Caco-2 (cell line): Measurements from ENCODE around the gene NFKBIE. TPM values are rescaled to one million over a fixed set of nuclear protein-coding genes. Genes with fewer than 3 reads are reported as not detected.

Experiments
- BruUV-seq: library from RNA; stranded (reverse); fragments of 400-500 nt; replicated peaks from 2 replicates; lab custom pipeline; 2021; lab: Mats Ljungman, UMichigan
- CTCF ChIA-PET: fragments of 300-600 bp; sonication (Branson Sonifier 250); formaldehyde crosslinking; loops from one replicate; lab custom pipeline; 2022; ENCODE audit warnings: antibody characterized with exemption; lab: Charles Lee
- POLR2A ChIA-PET: fragments of 300-600 bp; sonication (Branson Sonifier 250); formaldehyde crosslinking; loops from one replicate; lab custom pipeline; 2022; ENCODE audit warnings: antibody characterized with exemption; lab: Charles Lee
- DNase-seq, 2 experiments: peaks; one replicate each; pipeline versions ENCODE4 v3.0.0 to v3.0.0-alpha.2; 2020 to 2022
- H3K27me3 ChIP-seq: replicated peaks from 2 replicates; pipeline ENCODE4 v1.6.0; 2011; ENCODE audit warnings: low read length; ENCODE audit not compliant: control insufficient read depth, insufficient read depth
- H3K36me3 ChIP-seq: 2 replicates; pipeline ENCODE4 v1.5.1; 2011; ENCODE audit warnings: low read length; ENCODE audit not compliant: control insufficient read depth, insufficient read depth
- H3K4me1 ChIP-seq: fragments of 250-450 bp; sonication (Bioruptor Pico); 2 replicates; pipeline ENCODE4 v1.5.1; 2020; ENCODE audit warnings: mild to moderate bottlenecking
- H3K4me3 ChIP-seq: 2 replicates; pipeline ENCODE4 v1.5.1; 2011; ENCODE audit warnings: low read depth, mild to moderate bottlenecking, control low read depth, low read length
- H3K9me3 ChIP-seq: fragments of 250-450 bp; sonication (Bioruptor Pico); 2 replicates; pipeline ENCODE4 v1.5.1; 2020; ENCODE audit warnings: mild to moderate bottlenecking, moderate library complexity
- H3K27ac Mint-ChIP-seq: one replicate; pipeline ENCODE4 v1.8.0; 2022; ENCODE audit warnings: mixed read lengths; ENCODE audit not compliant: unreplicated experiment
- H3K27me3 Mint-ChIP-seq: one replicate; pipeline ENCODE4 v1.8.0; 2022; ENCODE audit warnings: mixed read lengths; ENCODE audit not compliant: insufficient read depth, unreplicated experiment
- H3K36me3 Mint-ChIP-seq: one replicate; pipeline ENCODE4 v1.8.0; 2022; ENCODE audit warnings: mild to moderate bottlenecking, mixed read lengths; ENCODE audit not compliant: insufficient read depth, unreplicated experiment
- H3K4me1 Mint-ChIP-seq: one replicate; pipeline ENCODE4 v1.8.0; 2022; ENCODE audit warnings: low read depth, mixed read lengths; ENCODE audit not compliant: unreplicated experiment
- H3K4me3 Mint-ChIP-seq: one replicate; pipeline ENCODE4 v1.8.0; 2022; ENCODE audit warnings: mild to moderate bottlenecking, moderate library complexity, mixed read lengths; ENCODE audit not compliant: unreplicated experiment
- H3K9me3 Mint-ChIP-seq: one replicate; pipeline ENCODE4 v1.8.0; 2022; ENCODE audit warnings: mixed read lengths; ENCODE audit not compliant: unreplicated experiment
- CTCF ChIP-seq, 2 experiments: fragments of 200-600 bp in 1 of 2; IDR thresholded peaks; 1 replicate in 1 of 2; 2 replicates in 1 of 2; pipeline versions ENCODE4 v1.5.1 to v1.8.0; 2011 to 2022; ENCODE audit warnings: antibody characterized with exemption in 1 of 2, control low read depth in 1 of 2, inconsistent platforms in 1 of 2, low read depth in 1 of 2, low read length in 1 of 2, mild to moderate bottlenecking in 1 of 2, moderate library complexity in 1 of 2; ENCODE audit not compliant: insufficient read depth in 1 of 2, severe bottlenecking in 1 of 2, unreplicated experiment in 1 of 2
- intact Hi-C: fragments of 100-400 bp; cut with micrococcal nuclease; formaldehyde crosslinking; loops from one replicate; pipeline ENCODE4 v1.10.0; 2022; ENCODE audit not compliant: unreplicated experiment
- total RNA-seq: library from RNA; stranded (reverse); gene quantifications from 2 replicates; pipeline ENCODE4 v1.2.3, GENCODE V29; 2022

Gene NFKBIE
- total RNA-seq, 1 experiment from 2014 or later, result 8.4 TPM

- CTCF ChIA-PET, result interaction anchor here (0.7 to 4.0 kb wide), 7 partner anchors 12 to 126 kb away, joined by 3 to 25 read pairs (median 4); no protein-coding TSS in a partner anchor
- no peak for TF ChIP-seq CTCF (IDR thresholded peaks at IDR 0.05; ENCODE audit: insufficient read depth in 1 of 2, low read depth in 1 of 2, low read length in 1 of 2, severe bottlenecking in 1 of 2, unreplicated experiment in 1 of 2)
- Mint-ChIP-seq H3K4me3 (peak overlapping the region; percentile 89), H3K4me1 (peaks cover 7% of the 10 kb centered on the region), H3K27ac (peak overlapping the region; percentile 44), H3K27me3 (no peaks in the 10 kb centered on the region), H3K36me3 (peaks cover 12% of the 10 kb centered on the region), H3K9me3 (no peaks in the 10 kb centered on the region)
- no peak for DNase-seq
- no peaks in the 10 kb centered on the region for H3K36me3 ChIP-seq
- H3K9me3 ChIP-seq, result no peaks in the 10 kb centered on the region
- peak overlapping the region; percentile 59 for H3K4me3 ChIP-seq
- POLR2A ChIA-PET, result interaction anchor here (0.5 to 2.3 kb wide), 5 partner anchors 15 to 420 kb away, joined by 3 to 13 read pairs (median 5); partner anchors contain the start of genes HSP90AB1, MRPL14, SLC35B2 and TMEM63B
- H3K27me3 ChIP-seq, result no peaks in the 10 kb centered on the region
- intact Hi-C loops, result loop anchor here (1.0 kb wide), 1 partner anchor 50 kb away; no protein-coding TSS in a partner anchor
- peaks cover 50% of the 10 kb centered on the region for H3K4me1 ChIP-seq
- no TSS peak for BruUV-seq
These were observed 42.6 kb downstream of the NFKBIE start for GRCh38 chr6:44222486-44223318.

- CTCF ChIA-PET, result interaction anchor here (0.6 to 1.6 kb wide), 5 partner anchors 9 to 584 kb away, joined by 3 to 13 read pairs (median 5); no protein-coding TSS in a partner anchor
These were observed 43.4 kb downstream of the NFKBIE start for GRCh38 chr6:44221961-44222335.

More at GRCh38 chr6:44221961-44222335, 43.4 kb downstream of the NFKBIE start:
- Histone ChIP-seq H3K36me3 (no peaks in the 10 kb centered on the region), H3K27me3 (no peaks in the 10 kb centered on the region), H3K4me3 (no peak overlapping the region), H3K4me1 (peaks cover 47% of the 10 kb centered on the region), H3K9me3 (no peaks in the 10 kb centered on the region)
- H3K36me3 Mint-ChIP-seq, result peaks cover 12% of the 10 kb centered on the region
- DNase-seq, result no peak
- H3K27me3 Mint-ChIP-seq, result no peaks in the 10 kb centered on the region
- no peak overlapping the region for H3K27ac Mint-ChIP-seq
- no TSS peak for BruUV-seq
- no peak for TF ChIP-seq CTCF (IDR thresholded peaks at IDR 0.05; ENCODE audit: insufficient read depth in 1 of 2, low read depth in 1 of 2, low read length in 1 of 2, severe bottlenecking in 1 of 2, unreplicated experiment in 1 of 2)
- no peaks in the 10 kb centered on the region for H3K9me3 Mint-ChIP-seq
- POLR2A ChIA-PET, result interaction anchor here (0.6 to 0.7 kb wide), 2 partner anchors 53 to 110 kb away, joined by 3 read pairs; no protein-coding TSS in a partner anchor
- peak overlapping the region; percentile 89 for H3K4me3 Mint-ChIP-seq
- intact Hi-C loops, result loop anchor here (1.0 kb wide), 1 partner anchor 12 kb away; no protein-coding TSS in a partner anchor
- peaks cover 9% of the 10 kb centered on the region for H3K4me1 Mint-ChIP-seq
